NCI-H2107 treated with DMSO at 0.1 percent for 48 hours (cell line): ENCODE measurements around the gene C21orf91.

ENCODE experiments used
- DNase-seq: peaks from one replicate; lab custom pipeline; 2025; ENCODE audit not compliant: unreplicated experiment; lab: John Stamatoyannopoulos, UW

The C21orf91 gene

GRCh38 chr21:17798796-17799195 is 20.4 kb downstream of the C21orf91 start:
- DNase-seq: no peak

GRCh38 chr21:17797967-17798366 is 21.2 kb downstream of the C21orf91 start:
- DNase-seq: no peak

- DNase-seq: no peak
Observed at GRCh38 chr21:17796503-17796902, 22.7 kb downstream of the C21orf91 start.

- no peak for DNase-seq
Observed at GRCh38 chr21:17796037-17796403, 23.1 kb downstream of the C21orf91 start.

GRCh38 chr21:17795146-17796036 is 23.8 kb downstream of the C21orf91 start:
- no peak for DNase-seq

GRCh38 chr21:17794518-17795145 is 24.5 kb downstream of the C21orf91 start:
- no peak for DNase-seq

GRCh38 chr21:17793246-17794123 is 25.7 kb downstream of the C21orf91 start:
- no peak for DNase-seq

- DNase-seq: no peak
Observed at GRCh38 chr21:17789656-17790055, 29.5 kb downstream of the C21orf91 start.

- no peak for DNase-seq
Observed at GRCh38 chr21:17789069-17789468, 30.1 kb downstream of the C21orf91 start.

- DNase-seq: no peak
Observed at GRCh38 chr21:17786851-17787181, 32.3 kb downstream of the C21orf91 start.

- DNase-seq: no peak
Observed at GRCh38 chr21:17786071-17786850, 32.9 kb downstream of the C21orf91 start.

GRCh38 chr21:17785403-17785788 is 33.8 kb downstream of the C21orf91 start:
- no peak for DNase-seq

- no peak for DNase-seq
Observed at GRCh38 chr21:17784604-17785402, 34.4 kb downstream of the C21orf91 start.

GRCh38 chr21:17784180-17784598 is 35.0 kb downstream of the C21orf91 start:
- DNase-seq: no peak

- no peak for DNase-seq
Observed at GRCh38 chr21:17783481-17784179, 35.5 kb downstream of the C21orf91 start.

GRCh38 chr21:17783003-17783402 is 36.2 kb downstream of the C21orf91 start:
- DNase-seq: no peak

GRCh38 chr21:17782051-17782450 is 37.1 kb downstream of the C21orf91 start:
- DNase-seq: no peak

- DNase-seq: no peak
Observed at GRCh38 chr21:17781524-17781923, 37.6 kb downstream of the C21orf91 start.

GRCh38 chr21:17780539-17780938 is 38.6 kb downstream of the C21orf91 start:
- no peak for DNase-seq
